Ecto neural progenitor cell (in vitro differentiated cells): ENCODE data around the gene NEK2.
"Not testable (repeated sequence)": the region's sequence is repeated elsewhere in the genome, so short reads cannot be mapped to it uniquely, and the experiment has no call there.

Experiments
- DNase-seq: peaks from one replicate; pipeline ENCODE4 v3.0.0-alpha.2; 2018; ENCODE audit warnings: low spot score

Gene NEK2

DNA sequence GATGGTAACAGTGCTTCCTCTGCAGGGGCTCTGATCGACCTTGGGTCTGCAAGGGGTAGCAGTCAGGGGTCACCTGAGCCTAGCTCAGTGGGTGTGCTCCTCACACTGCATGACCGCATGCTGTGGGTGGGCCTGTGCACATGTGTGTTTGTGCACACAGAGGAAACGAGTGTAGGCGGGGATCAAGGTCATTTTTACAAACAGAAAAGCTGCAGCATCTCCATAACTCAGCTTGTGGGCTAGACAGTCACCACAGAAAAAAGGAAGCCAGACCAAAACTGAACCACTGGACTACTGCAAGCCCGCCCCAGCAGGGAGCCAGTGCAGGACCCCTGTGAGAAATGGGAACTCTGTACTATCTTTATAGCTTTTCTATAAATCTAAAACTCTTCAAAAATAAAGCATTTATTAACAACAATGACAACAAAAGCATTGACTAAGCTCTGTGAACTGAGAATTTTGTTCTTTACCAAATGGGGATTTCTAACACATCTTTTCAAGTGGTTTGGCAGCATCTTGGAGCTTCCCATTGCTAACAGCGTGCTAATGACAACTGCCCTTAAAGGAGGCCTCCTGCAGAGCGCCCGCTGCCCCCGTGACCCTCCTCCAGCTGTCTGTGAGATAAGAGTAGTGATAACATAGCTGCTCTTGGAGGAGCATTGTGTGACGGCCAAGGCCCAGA lies 19.9 kb upstream of the NEK2 start:
- no peak for DNase-seq

DNA sequence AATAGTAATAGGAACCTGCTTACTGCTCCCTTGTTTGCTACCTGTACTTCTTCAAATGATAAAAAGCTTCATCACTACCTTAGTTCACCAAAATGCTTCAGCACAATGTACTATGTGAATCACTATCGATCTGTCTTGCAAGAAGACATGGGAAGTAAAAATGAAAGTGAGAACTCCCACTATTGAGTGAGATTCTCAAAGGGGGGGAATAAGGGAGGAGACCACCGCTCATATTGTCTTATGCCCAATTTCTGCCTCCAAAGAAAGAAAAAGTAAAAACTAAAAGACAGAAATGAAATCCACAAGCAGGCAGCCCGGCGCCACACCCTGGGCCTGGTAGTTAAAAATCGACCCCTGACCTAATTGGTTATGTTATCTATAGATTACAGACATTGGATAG lies 18.5 kb upstream of the NEK2 start:
- not testable (repeated sequence) for DNase-seq

DNA sequence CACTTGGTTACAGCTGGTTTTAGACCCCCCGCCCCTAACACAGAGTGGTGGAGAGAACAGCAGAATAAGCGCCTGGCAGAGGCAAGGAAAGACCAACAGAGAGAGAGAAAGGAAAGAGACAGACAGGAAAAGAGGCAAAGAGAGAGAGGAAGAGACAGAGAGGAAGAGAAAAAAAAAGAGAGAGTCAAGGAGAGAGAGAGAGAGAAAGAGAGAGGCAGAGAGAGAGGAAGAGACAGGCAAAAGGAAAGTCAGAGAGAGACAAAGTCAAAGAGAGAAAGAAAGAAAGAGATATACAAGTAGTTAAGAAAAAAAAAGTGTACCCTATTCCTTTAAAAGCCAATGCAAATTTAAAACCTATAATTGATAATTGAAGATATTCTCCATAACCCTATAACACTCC lies 13.0 kb upstream of the NEK2 start:
- DNase-seq: no peak

DNA sequence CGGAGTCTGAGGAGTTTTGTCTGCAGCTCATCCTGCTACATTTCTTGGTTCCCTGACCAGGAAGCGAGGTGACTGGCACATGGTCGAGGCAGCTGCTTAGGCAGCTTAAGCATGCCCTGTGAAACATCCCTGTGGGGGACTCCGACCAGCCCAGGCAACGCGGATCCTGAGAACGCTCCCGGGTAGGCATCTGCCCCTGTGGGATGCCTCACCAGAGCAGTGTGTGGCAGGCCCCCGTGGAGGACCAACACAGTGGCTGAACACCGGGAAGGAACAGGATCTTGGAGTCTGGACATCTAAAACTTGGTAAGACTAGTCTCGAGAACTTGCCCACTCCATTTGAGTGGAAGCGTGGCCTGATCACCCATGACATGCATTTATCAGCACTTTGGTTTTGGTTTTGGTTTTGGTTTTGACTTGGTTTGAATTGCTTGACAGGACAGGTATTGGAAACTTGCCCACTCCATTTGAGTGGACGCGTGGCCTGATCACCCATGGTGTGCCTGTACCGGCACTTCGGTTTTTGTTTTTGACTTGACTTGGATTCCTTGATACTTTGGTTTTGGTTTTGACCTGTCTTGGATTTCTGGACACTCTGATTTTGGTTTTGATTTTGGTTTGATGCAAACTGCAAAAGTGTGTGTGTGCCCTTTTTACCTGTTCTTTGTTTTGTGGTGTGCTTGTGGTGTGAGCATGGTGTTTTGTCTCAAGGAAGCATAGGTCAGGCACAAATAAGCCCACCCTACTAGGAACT lies 12.2 kb upstream of the NEK2 start:
- DNase-seq: no peak

DNA sequence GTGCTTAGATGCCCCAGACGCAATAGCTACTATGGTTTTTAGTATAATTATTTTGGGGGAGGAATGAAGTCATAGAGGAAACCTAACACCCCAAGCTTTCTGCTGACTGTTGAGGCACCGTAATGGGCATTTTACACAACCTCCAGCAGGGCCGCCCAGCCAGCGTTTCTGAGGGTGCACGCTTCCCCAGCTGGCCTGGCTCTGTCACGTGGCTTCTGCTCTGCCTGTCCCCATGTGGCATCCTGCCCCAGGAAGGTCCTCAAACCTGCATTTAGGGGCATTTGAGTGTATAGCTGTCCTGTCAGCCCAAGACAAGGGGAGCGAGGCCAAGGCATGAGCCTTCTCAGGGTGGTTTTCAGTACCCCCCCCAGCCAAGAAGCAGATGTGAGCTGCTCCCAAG lies 10.4 kb upstream of the NEK2 start:
- no peak for DNase-seq

DNA sequence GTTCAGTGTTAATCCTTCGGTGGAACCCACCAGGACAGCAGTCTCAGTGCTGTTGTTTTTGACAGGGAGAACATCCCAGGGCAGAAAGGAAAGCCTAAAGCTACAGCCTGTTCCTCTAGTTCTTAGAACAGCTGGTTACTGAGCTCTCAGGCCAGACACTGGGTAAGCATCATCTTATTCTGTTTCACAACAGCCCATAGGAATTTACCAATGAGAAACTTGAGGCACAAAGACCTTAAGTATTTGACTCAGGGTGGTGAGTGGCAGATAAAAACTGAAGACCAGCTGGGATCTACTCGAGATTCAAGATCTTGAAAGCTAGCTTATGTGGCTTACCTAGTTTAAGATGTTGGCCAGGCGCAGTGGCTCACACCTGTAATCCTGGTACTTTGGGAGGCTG lies 9.4 kb upstream of the NEK2 start:
- no peak for DNase-seq

DNA sequence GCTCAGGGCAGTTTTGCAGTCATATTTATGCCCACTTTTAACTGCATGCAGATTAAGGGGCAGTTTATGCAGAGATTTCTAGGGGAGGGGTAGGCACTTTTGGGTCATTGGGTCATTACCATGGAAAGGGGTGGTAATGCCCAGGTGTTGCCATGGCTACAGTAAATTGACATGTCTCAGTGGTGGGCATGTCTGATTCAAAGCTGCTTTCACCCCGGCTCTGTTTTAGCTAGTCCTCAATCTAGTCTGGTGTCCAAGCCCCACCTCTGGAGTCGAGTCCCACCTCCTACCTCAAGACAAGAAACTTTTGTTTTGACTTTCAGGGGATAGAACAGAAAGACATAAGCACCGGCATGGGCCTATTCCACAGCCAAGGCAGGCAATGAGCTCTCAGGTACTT lies 8.9 kb upstream of the NEK2 start:
- no peak for DNase-seq

DNA sequence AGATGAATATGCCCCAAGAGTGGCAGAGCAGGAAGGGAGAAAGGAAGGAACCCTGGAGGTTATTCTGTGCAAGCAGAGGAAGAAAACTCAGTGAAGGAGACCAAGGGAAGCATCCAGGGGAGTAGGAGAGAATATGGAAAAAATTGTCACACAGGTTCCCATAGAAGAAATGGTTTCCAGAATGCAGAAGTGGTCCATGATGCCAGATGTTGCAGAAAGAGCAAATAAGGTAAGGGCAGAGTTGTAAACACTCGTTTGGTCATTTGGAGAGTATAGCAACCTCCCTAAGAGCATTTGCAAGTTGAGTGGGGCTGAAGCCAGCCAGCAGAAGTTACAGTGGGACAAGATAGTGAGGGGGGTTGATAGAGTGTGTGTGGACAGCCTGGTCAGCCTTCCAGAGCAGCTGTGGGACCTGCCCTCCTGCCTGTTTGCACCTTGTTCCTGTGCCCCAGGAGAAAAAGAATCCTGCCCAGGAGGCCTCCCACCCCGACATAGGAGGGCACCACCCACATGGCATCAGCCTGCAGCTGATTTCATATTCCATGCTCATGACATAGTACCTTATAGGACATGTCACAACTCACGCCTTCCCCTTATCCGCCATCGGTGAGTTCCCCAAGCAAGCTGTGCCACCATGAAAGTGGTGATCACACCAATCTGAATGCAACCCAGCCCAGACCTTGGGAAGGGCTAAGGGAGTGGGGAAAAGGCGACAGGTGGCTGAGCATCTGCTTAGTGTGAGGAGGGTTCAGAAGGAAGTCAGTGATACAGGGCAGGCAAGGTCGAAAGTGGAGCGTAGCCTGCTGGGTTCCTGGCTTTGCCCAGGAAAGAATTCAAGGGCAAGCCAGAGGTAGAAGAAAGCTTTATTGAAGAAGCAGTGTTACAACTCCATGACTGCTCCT lies 8.2 kb upstream of the NEK2 start:
- DNase-seq: no peak

DNA sequence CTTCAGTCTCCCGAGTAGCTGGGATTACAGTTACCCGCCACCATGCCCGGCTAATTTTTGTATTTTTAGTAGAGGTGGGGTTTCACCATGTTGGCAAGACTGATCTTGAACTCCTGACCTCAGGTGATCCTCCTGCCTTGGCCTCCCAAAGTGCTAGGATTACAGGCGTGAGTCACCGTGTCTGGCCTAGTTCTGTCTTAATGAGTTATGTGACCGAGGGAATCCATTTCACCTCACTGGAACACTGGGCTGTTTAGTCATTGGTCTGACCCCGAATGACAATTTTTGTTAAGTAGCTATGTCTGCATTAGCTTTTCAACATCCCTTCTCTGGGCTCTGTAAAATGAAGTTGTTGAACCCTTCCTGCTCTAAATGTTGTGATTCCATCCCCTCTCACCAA lies 6.8 kb upstream of the NEK2 start:
- not testable (repeated sequence) for DNase-seq

DNA sequence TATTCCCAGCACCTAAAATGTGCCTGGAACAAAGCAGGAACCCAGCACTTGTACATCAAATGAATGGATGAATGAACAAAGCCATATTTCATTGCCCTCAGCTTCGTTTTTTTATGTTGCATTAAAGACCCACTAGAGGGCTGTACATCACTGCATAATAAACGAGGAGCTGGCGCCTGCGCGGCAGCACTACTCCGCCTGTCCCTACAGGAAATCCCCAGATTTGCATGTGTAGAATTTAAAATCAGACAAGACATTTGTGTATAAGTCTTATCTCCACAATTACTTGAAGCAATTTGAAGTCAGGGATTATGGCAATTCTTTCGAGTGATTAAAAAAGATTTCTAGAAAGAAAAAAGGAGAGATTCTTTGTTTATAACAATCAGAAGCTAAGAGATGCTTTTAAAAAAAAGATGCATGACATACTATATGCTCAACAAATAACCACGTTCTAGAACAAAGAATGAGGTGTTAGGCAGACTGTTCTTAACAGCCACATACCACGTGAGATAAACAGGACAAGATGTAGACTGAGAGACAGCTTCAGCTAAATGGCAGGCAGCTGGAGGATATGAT lies 5.4 kb upstream of the NEK2 start:
- peak; percentile 71 for DNase-seq

DNA sequence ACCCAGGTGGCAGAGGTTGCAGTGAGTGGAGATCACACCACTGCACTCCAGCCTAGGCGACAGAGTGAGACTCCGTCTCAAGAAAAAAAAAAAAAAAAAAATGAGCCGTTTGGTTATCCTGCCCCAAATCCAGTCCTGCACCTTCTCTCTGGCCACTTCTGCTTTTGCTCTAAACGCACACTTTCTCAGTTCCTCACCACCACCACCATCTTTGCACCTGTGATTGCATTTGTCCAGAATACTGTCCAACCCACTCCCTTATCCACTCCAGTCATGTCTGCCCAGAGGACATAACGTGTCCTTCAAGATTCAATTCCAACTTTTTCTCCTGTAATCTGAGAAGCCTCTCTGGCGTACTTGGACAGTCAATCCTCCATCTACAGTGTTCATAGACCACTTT lies 2.2 kb upstream of the NEK2 start:
- DNase-seq: no peak

DNA sequence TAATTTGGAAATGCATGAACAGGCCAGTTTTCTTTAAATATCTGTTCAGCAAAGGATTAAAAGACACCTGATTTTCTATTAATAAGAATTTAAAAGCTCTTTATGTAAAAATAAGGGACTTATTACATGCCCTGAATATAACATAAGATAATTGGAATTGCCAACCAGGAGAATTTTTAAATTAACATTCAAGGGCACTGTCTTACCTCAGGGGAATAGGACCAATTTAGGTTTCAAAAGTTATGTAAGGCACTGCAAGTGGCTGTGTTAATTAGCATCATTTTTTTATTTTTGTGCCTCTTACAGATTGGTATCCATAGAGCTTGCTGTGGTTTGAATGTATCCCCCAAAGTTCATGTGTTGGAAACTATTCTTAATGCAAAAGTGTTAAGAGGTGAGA lies 1.3 kb upstream of the NEK2 start:
- no peak for DNase-seq

DNA sequence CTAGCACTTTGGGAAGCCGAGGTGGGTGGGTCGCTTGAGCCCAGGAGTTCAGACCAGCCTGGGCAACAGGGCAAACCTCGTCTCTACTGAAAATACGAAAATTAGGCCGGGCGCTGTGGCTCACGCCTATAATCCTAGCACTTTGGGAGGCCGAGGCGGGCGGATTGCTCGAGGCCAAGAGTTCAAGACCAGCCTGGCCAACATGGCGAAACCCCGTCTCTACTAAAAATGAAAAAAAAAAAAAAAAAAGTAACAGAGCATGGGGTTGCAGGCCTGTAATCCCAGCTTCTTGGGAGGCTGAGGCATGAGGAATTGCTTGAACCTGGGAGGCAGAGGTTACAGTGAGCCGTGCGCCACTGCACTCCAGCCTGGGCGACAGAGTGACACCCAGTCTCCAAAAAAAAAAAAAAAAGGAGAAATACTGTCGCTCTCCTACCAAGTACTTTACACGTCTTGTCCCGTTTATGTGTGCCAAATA lies 724 bp upstream of the NEK2 start:
- no peak for DNase-seq

DNA sequence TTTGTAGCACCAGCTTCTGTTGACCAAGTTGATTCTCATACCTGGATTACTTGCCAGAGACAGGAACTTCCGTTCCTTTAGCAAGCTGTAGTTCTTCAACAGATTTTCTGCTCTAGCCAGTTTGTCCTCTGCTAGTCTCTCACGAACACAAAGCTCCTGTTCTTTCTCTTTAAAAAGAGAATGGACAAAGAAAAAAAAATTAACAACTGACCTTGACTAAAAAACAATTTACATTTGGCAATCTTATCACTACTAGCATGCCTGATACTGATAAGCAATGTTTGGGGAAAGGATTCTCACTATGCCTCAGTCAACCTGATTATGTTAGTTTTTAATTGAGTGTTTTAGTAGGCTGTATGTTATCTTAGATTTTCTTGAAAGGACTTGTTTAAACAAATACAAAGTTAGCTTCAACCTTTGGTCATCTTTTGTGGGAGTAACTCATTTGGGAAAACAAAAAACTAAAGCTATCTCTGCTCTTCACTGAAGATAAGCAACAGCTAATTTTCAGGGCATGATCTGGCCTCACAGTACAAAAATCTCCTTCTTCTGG lies 8.3 kb downstream of the NEK2 start:
- no peak for DNase-seq

DNA sequence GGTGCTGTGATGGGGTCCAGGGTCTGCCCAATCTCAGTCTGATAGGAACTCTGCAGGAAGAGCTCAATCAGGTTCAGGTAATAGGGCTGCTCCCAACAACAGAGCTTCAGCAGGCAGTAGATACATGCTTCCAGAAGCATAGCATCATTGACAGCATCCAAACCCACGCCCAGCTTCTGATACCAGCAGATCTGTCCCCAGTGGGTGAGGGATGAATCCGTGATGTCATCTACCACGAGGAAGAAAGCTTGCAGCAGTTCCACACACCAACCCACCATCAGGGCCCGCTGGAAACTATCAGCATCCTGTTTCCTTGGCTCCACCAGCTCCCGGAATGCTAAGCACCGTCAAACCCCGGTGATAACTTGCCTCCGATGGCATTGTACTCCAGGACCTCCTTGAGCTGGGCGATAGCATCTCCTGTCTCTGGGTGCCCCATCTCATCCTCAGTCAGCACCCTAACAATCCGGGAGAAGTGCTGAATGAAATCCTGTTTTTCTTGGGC lies 14.7 kb downstream of the NEK2 start:
- no peak for DNase-seq

DNA sequence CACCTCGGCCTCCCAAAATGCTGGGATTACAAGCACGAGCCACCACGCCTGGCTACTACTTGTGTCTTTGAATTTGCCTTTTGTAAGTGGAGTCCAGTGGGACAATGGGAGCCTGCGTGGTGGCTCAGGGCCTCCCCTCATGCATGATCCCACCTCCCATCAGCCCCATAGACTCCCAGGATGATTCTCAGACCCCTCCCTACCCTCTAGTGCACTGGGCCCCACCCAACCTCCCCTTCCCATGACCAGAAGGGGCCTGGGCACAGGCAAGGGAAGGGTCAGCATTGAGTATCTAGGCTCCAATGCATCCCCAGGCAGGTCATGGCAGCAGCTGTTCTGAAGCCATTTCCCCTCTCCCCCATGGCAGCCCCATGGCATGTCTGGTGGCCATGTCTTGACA lies 18.7 kb downstream of the NEK2 start:
- no peak for DNase-seq

DNA sequence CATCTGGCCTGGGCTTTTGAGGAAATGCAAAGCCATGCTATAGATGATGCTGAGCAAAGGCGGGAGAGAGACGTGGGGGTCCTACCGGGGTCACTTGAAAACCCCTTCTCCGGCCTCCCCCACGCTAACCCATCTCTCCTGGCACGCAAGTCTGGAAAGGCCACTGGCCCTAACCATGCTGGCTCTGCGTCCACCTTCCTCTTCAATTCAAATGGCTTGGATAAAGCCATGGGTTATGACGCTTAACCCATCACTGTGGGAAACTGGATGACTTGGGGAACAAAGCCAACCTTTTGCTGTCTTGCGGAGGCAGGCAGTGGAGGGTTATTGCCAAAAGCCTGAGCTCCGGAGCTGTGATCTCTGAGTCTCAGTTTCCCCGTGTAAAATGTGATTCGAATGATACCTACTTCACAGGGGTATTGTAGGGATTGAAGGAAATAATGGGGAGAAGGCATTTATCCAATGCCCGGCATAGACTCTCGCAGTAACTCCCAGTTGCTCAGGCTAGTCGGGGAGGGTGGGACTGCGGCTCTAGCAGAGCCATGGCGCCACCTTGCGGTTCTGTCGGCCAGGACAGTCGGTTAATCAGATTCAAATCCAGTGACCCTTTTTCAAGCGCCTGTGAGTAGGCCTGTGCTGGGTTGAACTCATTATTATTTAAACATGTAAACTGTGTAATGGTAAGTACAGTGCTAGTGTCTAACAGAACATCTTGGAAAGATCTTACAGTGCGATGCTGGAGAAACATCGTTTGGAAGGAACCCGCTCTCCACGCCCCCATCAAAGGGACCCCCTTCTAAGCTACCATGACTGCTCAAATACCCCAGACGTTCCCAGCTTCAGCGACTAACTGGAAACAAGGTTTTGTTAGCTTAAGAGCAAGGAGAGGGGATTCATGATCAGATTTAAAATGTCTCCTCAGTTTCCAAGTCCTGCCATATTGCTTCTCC lies 20.3 kb downstream of the NEK2 start:
- peak; percentile 89 for DNase-seq

DNA sequence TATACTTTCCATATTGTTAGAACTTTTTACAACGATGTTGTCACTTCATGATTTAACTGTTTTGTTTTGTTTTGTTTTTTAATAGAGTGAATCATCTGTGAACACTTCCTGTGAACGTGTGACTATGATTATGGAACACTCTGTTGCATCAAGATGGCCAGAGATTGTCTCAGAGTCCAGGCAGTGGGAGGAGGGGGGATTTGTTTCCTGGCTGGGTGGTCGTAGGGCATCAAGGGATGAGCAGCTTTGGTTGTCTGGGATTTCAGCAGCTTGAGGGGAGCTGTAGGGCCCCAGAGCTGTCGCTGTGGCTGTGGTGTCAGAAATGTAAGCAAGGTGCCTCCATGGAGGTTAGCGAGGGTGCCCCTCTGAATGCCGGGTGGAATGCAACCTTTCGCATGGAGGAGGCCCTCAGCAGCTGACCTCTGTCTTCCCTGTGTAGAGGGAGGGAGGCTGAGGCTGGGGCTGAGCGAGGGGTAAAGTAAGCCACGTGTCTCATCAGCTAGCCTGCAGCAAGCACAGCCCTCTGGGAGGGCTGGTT lies 21.4 kb downstream of the NEK2 start:
- DNase-seq: peak; percentile 45

DNA sequence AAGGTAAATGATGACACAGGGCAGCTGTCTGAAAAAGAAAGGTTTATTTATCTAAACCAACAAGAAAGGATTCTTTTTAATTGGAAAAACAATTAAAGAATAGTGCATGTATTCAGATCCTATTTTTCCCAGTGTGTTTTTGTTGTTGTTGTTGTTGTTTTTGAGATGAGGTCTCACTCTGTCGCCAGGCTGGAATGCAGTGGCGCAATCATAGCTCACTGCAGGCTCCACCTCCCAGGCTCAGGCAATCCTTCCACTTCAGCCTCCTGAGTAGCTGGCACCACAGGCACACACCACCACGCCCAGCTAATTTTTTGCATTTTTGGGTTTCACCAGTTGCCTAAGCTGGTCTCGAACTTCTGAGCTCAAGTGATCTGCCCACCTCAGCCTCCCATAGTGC lies 22.1 kb downstream of the NEK2 start:
- no peak for DNase-seq

DNA sequence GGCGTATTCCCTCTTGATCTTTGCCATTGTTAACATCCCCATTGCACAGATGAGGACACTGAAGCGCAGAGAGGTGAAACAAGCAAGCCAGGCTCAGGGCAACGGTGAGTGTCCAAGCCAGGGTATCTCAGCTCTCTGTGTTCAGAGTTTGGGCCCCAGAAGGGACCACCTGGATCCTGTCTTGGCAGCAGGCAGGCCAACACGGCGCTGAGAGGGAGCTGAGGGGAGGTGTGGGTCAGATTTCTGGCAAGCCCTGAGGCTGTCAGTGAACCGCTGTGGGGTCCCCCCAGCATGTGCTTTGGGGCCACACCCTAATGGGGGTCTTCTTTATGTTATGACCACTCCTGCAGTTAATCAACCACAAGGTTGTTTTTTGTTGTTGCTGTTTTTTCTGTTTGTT lies 23.1 kb downstream of the NEK2 start:
- no peak for DNase-seq
